Activated naive CD4-positive, alpha-beta T cell treated with anti-CD3 and anti-CD28 coated beads, Interleukin-2, amount 50 U/mL, for 24 hours (primary cell): ENCODE measurements around the gene TMEM25.

Source experiments
- H3K27ac Mint-ChIP-seq: one replicate; pipeline ENCODE4 v1.8.0; 2021; ENCODE audit warnings: mild to moderate bottlenecking, mixed read lengths
- H3K27me3 Mint-ChIP-seq: one replicate; pipeline ENCODE4 v1.8.0; 2021; ENCODE audit warnings: mixed read lengths
- H3K36me3 Mint-ChIP-seq: one replicate; pipeline ENCODE4 v1.8.0; 2021; ENCODE audit warnings: mixed read lengths
- H3K4me1 Mint-ChIP-seq: one replicate; pipeline ENCODE4 v1.8.0; 2021; ENCODE audit warnings: mixed read lengths
- H3K4me3 Mint-ChIP-seq: one replicate; pipeline ENCODE4 v1.8.0; 2021; ENCODE audit warnings: mild to moderate bottlenecking, mixed read lengths
- H3K9me3 Mint-ChIP-seq: one replicate; pipeline ENCODE4 v1.8.0; 2021; ENCODE audit warnings: mixed read lengths

TMEM25 gene

GRCh38 chr11:118526688-118527087, 4.3 kb upstream of the TMEM25 start:
- no peak overlapping the region for H3K4me3 Mint-ChIP-seq
- no peak overlapping the region for H3K27ac Mint-ChIP-seq
- H3K9me3 Mint-ChIP-seq, result no peaks in the 10 kb centered on the region
- H3K36me3 Mint-ChIP-seq, result peaks cover 2% of the 10 kb centered on the region
- peaks cover 45% of the 10 kb centered on the region for H3K4me1 Mint-ChIP-seq
- no peaks in the 10 kb centered on the region for H3K27me3 Mint-ChIP-seq

GRCh38 chr11:118527109-118527508, 3.9 kb upstream of the TMEM25 start, which contains the start of gene TTC36:
TTC36 (plus strand) TSS chr11:118527474; CDS start chr11:118527495, 21 bp downstream.
- H3K4me3 Mint-ChIP-seq, result no peak within 1 kb of the TSS
- peaks cover 2% of the 10 kb centered on the region for H3K36me3 Mint-ChIP-seq
- no peaks in the 10 kb centered on the region for H3K27me3 Mint-ChIP-seq
- peak within 1 kb of the TSS; percentile 88 for H3K27ac Mint-ChIP-seq
- H3K9me3 Mint-ChIP-seq, result no peaks in the 10 kb centered on the region
- H3K4me1 Mint-ChIP-seq, result peaks cover 48% of the 10 kb centered on the region

- H3K9me3 Mint-ChIP-seq, result no peaks in the 10 kb centered on the region
- peaks cover 48% of the 10 kb centered on the region for H3K4me1 Mint-ChIP-seq
- H3K36me3 Mint-ChIP-seq, result no peaks in the 10 kb centered on the region
- no peak overlapping the region for H3K4me3 Mint-ChIP-seq
- H3K27ac Mint-ChIP-seq, result no peak overlapping the region
- H3K27me3 Mint-ChIP-seq, result no peaks in the 10 kb centered on the region
Measured at GRCh38 chr11:118528511-118528910, 2.5 kb upstream of the TMEM25 start.

- Mint-ChIP-seq H3K4me3 (peak overlapping the region; percentile 93), H3K27ac (peak overlapping the region; percentile 75), H3K9me3 (no peaks in the 10 kb centered on the region), H3K27me3 (no peaks in the 10 kb centered on the region), H3K36me3 (no peaks in the 10 kb centered on the region), H3K4me1 (peaks cover 44% of the 10 kb centered on the region)
Measured at GRCh38 chr11:118529584-118530175, 1.3 kb upstream of the TMEM25 start.

- Mint-ChIP-seq H3K9me3 (no peaks in the 10 kb centered on the region), H3K4me3 (peak overlapping the region; percentile 93), H3K27ac (peak overlapping the region; percentile 75), H3K27me3 (no peaks in the 10 kb centered on the region), H3K36me3 (no peaks in the 10 kb centered on the region), H3K4me1 (peaks cover 41% of the 10 kb centered on the region)
Measured at GRCh38 chr11:118530180-118530682, 761 bp upstream of the TMEM25 start.

GRCh38 chr11:118531597-118532084, 649 bp downstream of the TMEM25 start:
- no peaks in the 10 kb centered on the region for H3K9me3 Mint-ChIP-seq
- peak overlapping the region; percentile 89 for H3K27ac Mint-ChIP-seq
- H3K4me3 Mint-ChIP-seq, result peak overlapping the region; percentile 93
- H3K4me1 Mint-ChIP-seq, result peaks cover 35% of the 10 kb centered on the region
- no peaks in the 10 kb centered on the region for H3K27me3 Mint-ChIP-seq
- H3K36me3 Mint-ChIP-seq, result no peaks in the 10 kb centered on the region

GRCh38 chr11:118532091-118532490, 1.1 kb downstream of the TMEM25 start:
- peak overlapping the region; percentile 93 for H3K4me3 Mint-ChIP-seq
- no peaks in the 10 kb centered on the region for H3K36me3 Mint-ChIP-seq
- no peaks in the 10 kb centered on the region for H3K9me3 Mint-ChIP-seq
- no peak overlapping the region for H3K27ac Mint-ChIP-seq
- H3K27me3 Mint-ChIP-seq, result no peaks in the 10 kb centered on the region
- H3K4me1 Mint-ChIP-seq, result peaks cover 32% of the 10 kb centered on the region

GRCh38 chr11:118532852-118533768, 2.1 kb downstream of the TMEM25 start:
- Mint-ChIP-seq H3K27ac (no peak overlapping the region), H3K4me3 (no peak overlapping the region), H3K36me3 (no peaks in the 10 kb centered on the region), H3K4me1 (peaks cover 26% of the 10 kb centered on the region), H3K9me3 (no peaks in the 10 kb centered on the region), H3K27me3 (no peaks in the 10 kb centered on the region)

- Mint-ChIP-seq H3K9me3 (no peaks in the 10 kb centered on the region), H3K27ac (no peak overlapping the region), H3K4me3 (no peak overlapping the region), H3K27me3 (no peaks in the 10 kb centered on the region), H3K4me1 (peaks cover 22% of the 10 kb centered on the region), H3K36me3 (no peaks in the 10 kb centered on the region)
Measured at GRCh38 chr11:118533769-118534729, 3.1 kb downstream of the TMEM25 start.

- Mint-ChIP-seq H3K4me1 (peaks cover 10% of the 10 kb centered on the region), H3K27ac (no peak overlapping the region), H3K4me3 (no peak overlapping the region), H3K36me3 (peaks cover 2% of the 10 kb centered on the region), H3K27me3 (no peaks in the 10 kb centered on the region), H3K9me3 (no peaks in the 10 kb centered on the region)
Measured at GRCh38 chr11:118535261-118535660, 4.3 kb downstream of the TMEM25 start.

GRCh38 chr11:118536726-118537125, 5.7 kb downstream of the TMEM25 start:
- H3K9me3 Mint-ChIP-seq, result no peaks in the 10 kb centered on the region
- H3K4me1 Mint-ChIP-seq, result peaks cover 3% of the 10 kb centered on the region

GRCh38 chr11:118537409-118537980, 6.5 kb downstream of the TMEM25 start:
- Mint-ChIP-seq H3K27ac (no peak overlapping the region), H3K27me3 (no peaks in the 10 kb centered on the region), H3K9me3 (no peaks in the 10 kb centered on the region), H3K36me3 (peaks cover 6% of the 10 kb centered on the region), H3K4me1 (no peaks in the 10 kb centered on the region), H3K4me3 (no peak overlapping the region)

More at GRCh38 chr11:118536726-118537125, 5.7 kb downstream of the TMEM25 start:
- no peak overlapping the region for H3K27ac Mint-ChIP-seq
- no peak overlapping the region for H3K4me3 Mint-ChIP-seq
- peaks cover 6% of the 10 kb centered on the region for H3K36me3 Mint-ChIP-seq
- H3K27me3 Mint-ChIP-seq, result no peaks in the 10 kb centered on the region

GRCh38 chr11:118544010-118544646, 13.1 kb downstream of the TMEM25 start:
- Mint-ChIP-seq H3K27ac (no peak overlapping the region), H3K4me3 (no peak overlapping the region), H3K27me3 (no peaks in the 10 kb centered on the region)

GRCh38 chr11:118544647-118545010, 13.6 kb downstream of the TMEM25 start:
- Mint-ChIP-seq H3K4me3 (no peak overlapping the region), H3K27ac (no peak overlapping the region), H3K27me3 (no peaks in the 10 kb centered on the region), H3K9me3 (no peaks in the 10 kb centered on the region), H3K36me3 (peaks cover 6% of the 10 kb centered on the region), H3K4me1 (no peaks in the 10 kb centered on the region)

More at GRCh38 chr11:118544010-118544646, 13.1 kb downstream of the TMEM25 start:
- Mint-ChIP-seq H3K36me3 (peaks cover 6% of the 10 kb centered on the region), H3K4me1 (no peaks in the 10 kb centered on the region), H3K9me3 (no peaks in the 10 kb centered on the region)
